HG03565 (cell line): ENCODE data around the gene BMP7.
"Not testable (repeated sequence)": the region's sequence is repeated elsewhere in the genome, so short reads cannot be mapped to it uniquely, and the experiment has no call there.

Source experiments
- ATAC-seq: cut with Tn5 transposase; IDR thresholded peaks from one replicate; pipeline ENCODE4 v1.9.1; 2021; ENCODE audit warnings: mild to moderate bottlenecking, moderate library complexity; ENCODE audit not compliant: unreplicated experiment

Gene BMP7

GRCh38 chr20:57251344-57251743, 15.1 kb downstream of the BMP7 start:
- ATAC-seq: no peak

- no peak for ATAC-seq
These were observed 15.7 kb downstream of the BMP7 start for GRCh38 chr20:57250607-57251343.

GRCh38 chr20:57249772-57250171, 16.7 kb downstream of the BMP7 start:
- no peak for ATAC-seq

- no peak for ATAC-seq
These were observed 17.4 kb downstream of the BMP7 start for GRCh38 chr20:57249073-57249472.

- no peak for ATAC-seq
These were observed 18.2 kb downstream of the BMP7 start for GRCh38 chr20:57248132-57248797.

- no peak for ATAC-seq
These were observed 19.0 kb downstream of the BMP7 start for GRCh38 chr20:57247292-57247965.

GRCh38 chr20:57245997-57246396, 20.4 kb downstream of the BMP7 start:
- ATAC-seq: no peak

- ATAC-seq: no peak
These were observed 21.7 kb downstream of the BMP7 start for GRCh38 chr20:57244627-57245214.

- no peak for ATAC-seq
These were observed 22.2 kb downstream of the BMP7 start for GRCh38 chr20:57244221-57244585.

- ATAC-seq: no peak
These were observed 22.8 kb downstream of the BMP7 start for GRCh38 chr20:57243480-57244220.

GRCh38 chr20:57242414-57242813, 24.0 kb downstream of the BMP7 start:
- ATAC-seq: no peak

GRCh38 chr20:57241363-57241991, 25.0 kb downstream of the BMP7 start:
- no peak for ATAC-seq

- no peak for ATAC-seq
These were observed 25.7 kb downstream of the BMP7 start for GRCh38 chr20:57240581-57241362.

GRCh38 chr20:57239725-57240124, 26.7 kb downstream of the BMP7 start:
- ATAC-seq: not testable (repeated sequence)

- ATAC-seq: not testable (repeated sequence)
These were observed 27.1 kb downstream of the BMP7 start for GRCh38 chr20:57239324-57239723.

- ATAC-seq: no peak
These were observed 28.4 kb downstream of the BMP7 start for GRCh38 chr20:57238089-57238488.

- no peak for ATAC-seq
These were observed 28.9 kb downstream of the BMP7 start for GRCh38 chr20:57237585-57237953.

GRCh38 chr20:57236813-57237584, 29.4 kb downstream of the BMP7 start:
- no peak for ATAC-seq
